GDM1 (cell line): ENCODE measurements around the gene INPPL1.

Source experiments
- DNase-seq: peaks from one replicate; lab custom pipeline; 2025; lab: John Stamatoyannopoulos, UW

INPPL1 gene

DNA sequence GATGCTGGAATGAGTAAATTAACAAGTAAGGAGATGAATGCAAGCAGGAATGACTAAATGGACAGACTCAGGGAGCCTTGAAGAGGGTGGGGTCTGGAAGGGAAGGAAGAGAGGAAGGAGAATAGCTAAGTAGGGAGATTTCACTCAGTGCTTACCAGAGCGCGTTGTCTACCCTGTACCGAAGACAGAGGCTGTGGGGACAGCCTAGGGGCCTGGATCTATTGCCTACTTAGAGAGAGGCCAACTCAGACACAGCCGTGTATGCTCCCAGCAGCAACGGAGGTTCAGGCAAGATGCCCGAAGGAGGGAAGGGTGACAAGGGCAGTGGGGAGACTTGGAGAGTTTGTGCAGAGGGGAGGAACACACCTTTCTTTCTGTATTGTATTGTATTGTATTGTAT is 7.9 kb upstream of the INPPL1 start, which contains the start of gene FOLR2:
Gene FOLR2, plus strand, starts transcription at position 157 of the 400 bp plus-strand sequence. CDS start 1,791 bp downstream, outside the sequence.
- no peak for DNase-seq

DNA sequence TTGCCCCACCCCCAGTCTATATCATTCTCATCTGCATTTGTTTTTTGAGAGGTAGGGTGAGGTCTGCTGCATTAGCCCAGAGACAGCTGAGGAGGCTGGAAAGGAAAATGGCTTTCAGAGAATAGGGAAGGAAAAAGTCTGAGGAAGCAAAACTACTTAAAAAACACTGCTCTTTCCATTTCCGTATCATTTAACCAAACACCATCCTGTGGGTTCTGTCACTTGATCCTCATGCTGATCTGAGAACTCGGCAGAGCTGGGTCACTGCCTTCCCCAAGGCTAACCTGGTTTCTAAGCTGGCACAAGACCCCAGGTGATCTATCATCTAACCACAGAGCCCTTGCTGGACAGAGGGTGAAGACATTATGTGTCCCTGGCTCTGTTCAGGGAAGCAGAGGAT is 6.7 kb upstream of the INPPL1 start:
- peak; percentile 53 for DNase-seq

DNA sequence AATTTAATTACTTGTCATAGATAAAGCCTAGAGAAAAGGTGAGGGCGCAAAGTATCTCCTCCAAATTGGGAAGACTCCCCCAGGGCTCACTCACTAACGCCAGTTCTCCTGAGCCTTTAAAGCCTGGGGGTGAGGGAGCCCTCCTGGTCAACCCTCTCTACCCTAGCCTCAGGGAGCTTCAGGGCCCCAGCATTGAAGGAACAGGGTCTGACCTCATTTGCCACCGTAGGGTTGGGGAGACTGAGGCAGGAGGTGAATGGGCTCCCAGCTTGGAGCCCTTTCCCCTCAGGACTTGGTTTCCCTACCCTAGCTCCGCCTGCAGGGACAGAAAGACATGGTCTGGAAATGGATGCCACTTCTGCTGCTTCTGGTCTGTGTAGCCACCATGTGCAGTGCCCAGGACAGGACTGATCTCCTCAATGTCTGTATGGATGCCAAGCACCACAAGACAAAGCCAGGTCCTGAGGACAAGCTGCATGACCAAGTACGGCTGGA is 6.3 kb upstream of the INPPL1 start:
- no peak for DNase-seq

DNA sequence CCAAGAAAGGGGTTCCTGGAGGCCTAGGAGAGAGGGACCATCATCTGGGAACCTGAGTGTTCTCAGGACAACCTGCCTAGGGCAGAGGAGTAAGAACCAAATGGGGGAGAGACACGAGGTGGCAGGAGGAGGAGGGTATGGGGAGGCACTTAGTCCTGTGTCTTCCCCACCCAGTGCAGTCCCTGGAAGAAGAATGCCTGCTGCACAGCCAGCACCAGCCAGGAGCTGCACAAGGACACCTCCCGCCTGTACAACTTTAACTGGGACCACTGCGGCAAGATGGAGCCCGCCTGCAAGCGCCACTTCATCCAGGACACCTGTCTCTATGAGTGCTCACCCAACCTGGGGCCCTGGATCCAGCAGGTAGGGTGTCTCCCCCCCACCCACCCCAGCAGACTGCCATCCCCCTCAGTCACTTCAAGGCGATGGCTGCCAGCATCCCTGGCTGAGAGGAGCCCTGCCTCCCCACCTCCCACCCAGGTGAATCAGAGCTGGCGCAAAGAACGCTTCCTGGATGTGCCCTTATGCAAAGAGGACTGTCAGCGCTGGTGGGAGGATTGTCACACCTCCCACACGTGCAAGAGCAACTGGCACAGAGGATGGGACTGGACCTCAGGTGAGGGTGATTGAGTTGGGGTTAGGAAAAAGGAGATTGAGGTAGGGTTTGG is 3.7 kb upstream of the INPPL1 start:
- no peak for DNase-seq

DNA sequence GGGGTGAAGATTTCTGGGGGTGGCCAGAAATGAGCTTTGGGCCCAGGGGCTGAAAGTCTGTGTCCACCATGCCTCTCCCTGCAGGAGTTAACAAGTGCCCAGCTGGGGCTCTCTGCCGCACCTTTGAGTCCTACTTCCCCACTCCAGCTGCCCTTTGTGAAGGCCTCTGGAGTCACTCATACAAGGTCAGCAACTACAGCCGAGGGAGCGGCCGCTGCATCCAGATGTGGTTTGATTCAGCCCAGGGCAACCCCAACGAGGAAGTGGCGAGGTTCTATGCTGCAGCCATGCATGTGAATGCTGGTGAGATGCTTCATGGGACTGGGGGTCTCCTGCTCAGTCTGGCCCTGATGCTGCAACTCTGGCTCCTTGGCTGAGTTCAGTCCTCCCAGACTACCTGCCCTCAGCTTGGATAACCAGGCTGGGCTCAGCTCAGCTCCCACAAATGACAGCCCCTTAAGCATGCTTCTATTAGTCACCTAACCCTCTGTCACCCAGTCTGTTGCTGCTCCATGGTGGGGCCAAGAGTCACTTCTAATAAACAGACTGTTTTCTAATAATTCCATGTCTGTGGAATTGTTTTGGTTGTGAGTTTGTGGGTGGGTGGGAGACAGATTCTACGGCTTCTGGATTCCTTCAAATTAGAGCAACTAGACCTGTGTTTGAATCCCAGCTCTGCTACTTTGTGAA is 3.0 kb upstream of the INPPL1 start:
- DNase-seq = no peak

DNA sequence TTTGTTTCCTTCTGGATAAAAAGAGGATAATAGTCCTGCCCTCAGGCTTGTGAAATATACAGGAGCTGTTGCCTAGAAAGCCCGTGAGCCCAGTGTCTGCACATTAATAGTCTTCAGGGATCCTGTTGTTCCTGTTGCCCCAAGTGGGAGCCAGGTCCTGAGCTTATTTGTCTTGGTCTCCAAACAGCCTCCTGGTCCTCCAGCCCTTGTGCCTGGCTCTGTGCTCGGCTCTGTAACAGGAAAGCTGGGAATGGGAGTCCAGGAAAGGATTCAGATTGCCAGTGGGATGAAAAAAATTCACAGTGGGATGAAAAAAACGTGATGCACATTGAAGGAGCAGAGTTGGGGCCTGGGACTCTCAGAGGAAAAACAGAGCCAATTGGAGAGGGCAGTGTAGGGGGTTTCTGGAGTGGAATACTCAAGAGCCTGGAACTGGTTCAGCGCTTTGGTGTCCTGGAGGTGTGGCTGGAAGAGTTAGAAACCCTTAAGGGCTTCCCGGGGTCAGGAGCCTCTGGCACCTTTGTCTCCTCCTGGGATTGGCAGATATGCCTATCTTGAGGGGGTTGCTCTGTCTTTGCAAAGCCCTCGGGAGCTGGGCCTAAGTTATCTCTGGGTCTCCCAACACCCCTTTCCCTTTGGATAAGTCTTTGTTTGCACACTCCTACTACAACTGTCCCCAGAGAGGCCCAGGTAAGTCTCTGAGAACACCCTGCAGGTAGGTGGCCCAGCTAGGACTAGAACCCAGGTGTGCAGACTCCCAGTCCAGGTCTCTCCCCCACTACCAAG is 2.3 kb upstream of the INPPL1 start:
- no peak for DNase-seq

DNA sequence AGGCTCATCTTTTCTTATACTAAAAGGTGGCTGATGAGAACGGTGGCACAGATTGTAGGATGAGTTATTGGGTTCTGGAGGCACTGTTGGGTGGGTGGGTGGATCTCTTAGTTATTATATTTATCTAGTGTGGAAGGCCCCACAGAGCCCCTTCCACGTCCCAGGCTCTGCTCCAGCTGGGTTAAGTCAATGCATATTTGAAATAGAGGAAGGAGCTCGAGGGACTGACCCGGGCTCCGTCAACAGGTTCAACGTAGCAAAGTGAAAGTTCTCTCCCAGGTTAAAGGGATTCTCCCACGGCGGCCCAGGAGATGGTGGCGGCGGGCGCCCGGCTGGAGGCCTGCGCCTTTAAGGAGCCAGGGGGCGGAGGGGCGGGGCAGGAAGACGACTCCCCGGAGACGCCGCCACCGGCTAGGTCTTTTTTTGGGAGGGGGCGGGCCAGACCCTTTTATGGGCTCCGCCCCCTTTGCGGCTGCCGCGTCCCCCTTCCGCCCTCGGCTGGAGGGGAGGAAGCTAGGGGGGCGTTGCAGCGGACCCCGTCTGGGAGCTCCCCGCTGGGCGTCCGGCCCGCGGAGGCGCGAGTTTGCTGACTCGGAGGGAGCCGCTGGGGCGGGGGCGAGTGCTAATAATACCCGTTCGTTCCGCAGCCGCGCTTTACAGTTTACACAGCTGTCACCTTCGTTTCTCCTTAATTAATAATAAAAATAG is 1.5 kb upstream of the INPPL1 start:
- peak; percentile 92 for DNase-seq

DNA sequence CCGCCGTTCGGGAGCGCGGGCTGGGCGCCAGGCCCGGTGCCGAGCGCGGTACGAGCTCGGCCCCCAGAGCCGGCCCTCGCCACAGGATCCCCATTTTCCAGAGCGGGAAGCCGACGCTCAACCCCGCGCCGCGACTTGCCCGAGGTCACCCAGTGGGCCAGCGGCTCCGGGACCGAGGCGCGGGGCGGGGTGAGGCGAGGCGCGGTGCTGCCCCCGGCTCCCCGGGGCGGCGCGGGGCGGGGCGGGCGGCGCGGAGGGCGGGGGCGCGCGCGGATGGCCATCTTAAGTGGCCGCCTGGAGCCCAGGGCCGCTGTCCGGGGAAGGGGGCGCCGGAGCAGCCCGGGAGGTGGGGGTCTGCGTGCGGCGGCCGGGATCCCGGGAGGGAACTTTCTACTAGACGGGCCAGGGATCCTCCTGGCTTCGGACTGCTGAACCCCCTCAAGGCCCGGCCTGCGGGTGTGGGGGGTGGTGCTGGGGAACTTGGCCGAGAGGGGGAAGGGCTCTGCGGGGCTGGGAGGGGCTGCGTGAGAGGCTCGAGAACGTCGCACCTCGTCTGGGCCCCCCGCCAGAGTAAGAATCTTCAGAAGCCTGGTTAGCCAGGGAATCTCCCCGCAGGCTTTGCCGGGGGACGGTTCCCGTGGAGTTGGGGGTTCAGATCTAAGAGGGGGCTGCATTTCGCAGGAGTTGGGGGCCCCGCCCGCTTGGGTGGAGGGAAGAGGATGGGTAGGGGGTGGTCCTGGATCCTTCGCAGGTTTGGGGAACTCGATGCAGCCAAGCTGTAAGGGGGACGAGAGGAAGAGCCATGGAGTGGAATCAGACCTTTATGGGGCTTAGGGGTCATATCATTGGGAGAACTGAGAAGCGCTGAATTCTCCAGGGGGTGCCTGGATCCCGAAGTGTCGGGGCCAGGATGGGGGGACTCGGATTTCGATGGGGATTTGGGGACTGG is 678 bp upstream of the INPPL1 start:
- DNase-seq = no peak

DNA sequence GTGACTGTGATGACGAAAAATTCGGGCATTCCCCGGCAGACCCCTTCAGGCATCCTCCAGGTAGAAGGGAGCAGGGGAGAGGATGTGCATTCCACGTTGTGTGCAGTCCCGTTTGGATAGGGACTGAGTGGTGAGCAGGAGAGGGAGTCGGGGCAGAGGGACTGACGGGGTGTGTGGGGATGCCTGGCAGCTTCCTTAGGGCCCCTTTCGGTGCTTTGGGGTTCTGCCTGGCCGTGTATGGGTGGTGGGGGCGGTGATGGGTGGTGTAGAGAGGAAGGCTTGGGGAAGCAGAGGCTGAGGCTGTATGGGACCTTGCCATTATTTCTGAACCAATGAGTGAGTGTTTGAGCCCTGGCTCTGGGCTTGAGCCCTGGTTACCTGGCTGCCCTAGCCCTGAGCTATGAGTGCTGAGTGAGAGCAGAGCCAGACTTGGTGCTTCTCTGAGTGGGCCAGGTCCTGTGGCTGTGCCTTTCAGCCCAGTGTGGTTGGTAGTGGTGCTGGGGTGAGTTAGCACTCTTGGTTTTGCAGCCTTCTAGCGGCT is 914 bp downstream of the INPPL1 start:
- no peak for DNase-seq

DNA sequence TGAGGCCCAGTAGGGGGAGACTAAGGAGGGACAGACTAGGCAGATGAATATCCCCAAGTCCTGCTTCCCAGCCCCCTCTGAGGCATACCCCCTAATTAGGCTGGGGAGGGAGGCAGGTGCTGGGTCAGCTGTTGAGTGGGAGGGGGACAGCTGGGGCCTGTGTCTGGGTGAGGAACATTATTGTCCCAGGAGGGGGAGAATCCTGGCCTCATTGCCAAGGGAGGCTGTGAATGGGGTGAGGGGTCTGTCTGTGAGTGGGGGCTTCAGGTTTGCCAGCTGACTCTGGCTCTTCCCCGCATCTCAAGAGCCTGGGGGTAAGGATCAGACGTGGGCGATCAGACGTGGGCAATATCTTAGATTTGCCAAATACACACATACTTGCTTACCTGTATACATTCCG is 2.1 kb downstream of the INPPL1 start:
- DNase-seq = no peak

DNA sequence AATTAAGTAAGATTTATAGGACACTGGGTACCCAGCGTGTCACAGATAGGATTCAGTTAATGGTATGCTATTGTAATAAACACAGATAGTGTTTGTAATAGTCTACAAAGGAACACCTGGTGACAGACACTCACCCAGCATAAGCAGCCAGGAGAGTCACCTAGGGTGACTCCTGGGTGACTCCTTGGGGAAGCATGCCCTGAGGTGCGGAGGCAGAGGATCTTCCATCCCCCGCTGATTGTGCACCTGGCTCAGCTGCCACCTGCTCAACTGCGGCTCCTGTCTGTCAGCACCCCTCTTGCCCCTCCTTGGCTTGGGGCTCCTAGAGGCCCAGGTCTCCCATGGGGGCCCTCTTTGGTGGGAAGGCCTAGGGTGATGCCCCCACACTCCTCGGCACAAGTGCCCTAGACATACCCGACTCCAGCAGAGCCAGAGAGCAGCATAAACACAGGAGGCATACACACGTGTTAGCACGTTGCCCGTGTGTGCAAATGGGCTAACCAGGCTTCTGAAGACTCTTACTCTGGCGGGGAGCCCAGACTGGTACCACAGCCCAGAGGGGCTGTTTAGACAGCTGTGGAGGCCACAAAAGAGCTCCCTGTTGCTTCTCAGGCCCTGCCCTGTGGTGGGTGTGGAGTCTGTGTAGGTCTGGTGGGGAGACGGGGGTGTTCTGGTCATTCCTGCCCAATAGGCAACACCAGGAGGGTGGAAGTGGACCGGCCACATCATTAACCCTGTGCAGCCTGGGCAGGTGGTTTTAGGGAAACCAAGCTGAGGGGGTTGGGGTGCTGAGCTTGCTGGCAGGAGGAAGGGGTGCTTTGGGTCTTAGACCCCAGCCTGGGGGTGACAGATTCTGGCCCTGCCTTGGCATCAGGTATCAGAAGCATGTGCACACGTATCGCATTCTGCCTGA is 3.0 kb downstream of the INPPL1 start:
- no peak for DNase-seq

DNA sequence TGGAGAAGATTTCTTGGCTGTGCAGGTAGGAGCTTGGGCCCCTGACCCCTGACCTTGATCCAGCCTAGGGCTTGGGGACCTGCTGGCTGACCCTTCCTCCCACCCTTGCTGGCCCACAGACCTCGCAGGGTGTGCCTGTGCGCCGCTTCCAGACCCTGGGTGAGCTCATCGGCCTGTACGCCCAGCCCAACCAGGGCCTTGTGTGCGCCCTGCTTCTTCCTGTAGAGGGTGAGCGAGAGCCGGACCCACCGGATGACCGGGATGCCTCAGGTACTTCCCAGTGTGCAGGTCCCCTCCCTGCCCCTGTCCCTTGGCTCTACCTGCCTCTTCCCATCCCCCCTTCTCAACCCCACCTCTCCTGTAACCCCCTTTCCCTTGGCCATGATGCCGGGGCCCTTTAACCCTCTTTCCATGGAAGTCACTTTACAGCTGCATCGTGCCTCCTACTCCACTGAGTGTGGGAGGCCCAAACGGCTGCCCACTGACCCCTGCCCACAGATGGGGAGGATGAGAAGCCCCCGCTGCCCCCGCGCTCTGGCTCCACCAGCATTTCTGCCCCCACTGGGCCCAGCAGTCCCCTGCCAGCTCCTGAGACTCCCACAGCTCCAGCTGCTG is 3.8 kb downstream of the INPPL1 start:
- DNase-seq = no peak

DNA sequence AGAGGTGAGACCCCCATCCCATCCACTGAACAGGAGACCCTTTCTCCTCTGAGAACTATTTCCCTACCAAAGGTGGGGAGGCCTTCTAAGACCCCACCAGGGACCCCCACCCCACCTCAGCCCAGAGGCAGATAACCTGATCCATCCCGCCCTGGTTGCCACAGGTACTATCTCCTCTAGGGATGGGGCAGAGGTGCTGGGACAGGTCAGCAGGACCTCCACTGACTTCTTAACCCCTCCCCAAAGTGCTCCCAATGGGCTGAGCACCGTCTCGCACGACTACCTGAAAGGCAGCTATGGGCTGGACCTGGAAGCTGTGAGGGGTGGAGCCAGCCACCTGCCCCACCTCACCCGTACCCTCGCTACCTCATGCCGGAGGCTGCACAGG is 4.3 kb downstream of the INPPL1 start:
- DNase-seq = no peak

DNA sequence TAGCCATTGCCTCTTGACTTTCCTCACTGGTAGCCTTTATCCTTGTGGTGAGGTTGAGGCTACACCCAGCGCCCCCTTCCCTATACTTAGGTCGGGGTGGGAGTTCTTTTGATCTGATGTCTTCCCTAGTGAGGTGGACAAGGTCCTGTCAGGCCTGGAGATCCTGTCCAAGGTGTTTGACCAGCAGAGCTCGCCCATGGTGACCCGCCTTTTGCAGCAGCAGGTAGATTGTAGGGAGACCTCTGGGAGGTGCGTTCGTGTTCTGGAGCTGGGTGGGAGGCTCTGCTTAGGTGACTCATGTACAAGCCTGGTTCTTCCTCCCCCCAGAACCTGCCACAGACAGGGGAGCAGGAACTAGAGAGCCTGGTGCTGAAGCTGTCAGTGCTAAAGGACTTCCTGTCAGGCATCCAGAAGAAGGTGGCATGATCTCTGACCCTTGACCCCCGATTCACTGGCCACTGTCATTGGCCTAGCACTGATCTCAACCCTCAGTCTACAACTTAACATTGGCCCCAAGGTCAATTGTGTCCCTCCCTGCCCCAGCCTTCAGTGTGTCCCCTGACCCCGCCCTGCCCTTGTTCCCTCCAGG is 4.9 kb downstream of the INPPL1 start:
- DNase-seq = no peak

DNA sequence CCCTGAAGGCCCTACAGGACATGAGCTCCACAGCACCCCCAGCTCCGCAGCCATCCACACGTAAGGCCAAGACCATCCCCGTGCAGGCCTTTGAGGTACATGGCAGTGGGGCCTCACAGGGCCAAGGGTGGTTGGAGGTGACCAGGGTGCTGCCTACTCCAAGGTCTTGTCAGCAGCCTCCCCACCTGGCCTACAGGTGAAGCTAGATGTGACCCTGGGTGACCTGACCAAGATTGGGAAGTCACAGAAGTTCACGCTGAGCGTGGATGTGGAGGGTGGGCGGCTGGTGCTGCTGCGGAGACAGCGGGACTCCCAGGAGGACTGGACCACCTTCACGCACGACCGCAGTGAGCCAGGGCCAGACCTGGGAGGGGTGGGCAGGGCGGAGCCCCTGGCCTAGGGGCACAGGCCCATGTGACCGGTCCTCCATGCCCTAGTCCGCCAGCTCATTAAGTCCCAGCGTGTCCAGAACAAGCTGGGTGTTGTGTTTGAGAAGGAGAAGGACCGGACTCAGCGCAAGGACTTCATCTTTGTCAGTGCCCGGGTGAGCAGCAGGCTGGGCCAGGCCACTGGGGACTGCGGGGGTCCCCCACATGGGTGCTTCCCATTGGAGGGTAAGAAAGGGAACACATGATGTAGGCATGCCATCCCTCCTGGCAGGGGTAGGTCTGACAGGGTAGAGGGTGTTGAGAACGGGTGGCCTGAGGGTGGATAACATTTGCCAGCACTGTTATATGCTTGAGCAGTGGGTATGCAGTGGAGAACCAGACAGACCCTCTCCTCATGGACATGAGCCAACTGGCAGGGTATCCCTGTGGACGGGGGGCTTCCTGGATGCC is 5.6 kb downstream of the INPPL1 start:
- DNase-seq = no peak

DNA sequence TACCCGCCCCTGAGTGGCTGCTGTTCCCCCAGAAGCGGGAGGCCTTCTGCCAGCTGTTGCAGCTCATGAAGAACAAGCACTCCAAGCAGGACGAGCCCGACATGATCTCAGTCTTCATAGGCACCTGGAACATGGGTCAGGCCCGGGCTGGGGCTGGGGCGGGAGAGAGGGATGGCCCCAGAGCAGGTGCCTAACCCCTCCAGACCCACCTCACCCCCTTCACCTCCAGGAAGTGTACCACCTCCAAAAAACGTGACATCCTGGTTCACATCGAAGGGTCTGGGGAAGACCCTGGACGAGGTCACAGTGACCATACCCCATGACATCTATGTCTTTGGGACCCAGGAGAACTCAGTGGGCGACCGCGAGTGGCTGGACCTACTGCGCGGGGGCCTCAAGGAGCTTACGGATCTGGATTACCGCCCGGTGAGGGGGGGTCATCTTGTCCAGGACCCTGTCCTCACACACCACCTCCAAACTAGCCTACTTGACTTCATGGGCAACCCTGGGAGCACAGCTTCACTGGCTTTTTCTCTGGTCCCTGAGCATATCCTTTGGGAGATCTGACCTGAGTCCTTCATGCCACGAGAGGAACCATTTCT is 6.3 kb downstream of the INPPL1 start:
- DNase-seq = no peak
